Placental epithelial cell (primary cell): Measurements from ENCODE around the gene SLC22A16. TPM values are rescaled to one million over a fixed set of nuclear protein-coding genes. Genes with fewer than 3 reads are reported as not detected.

Experiments used
- total RNA-seq: library from RNA; depleted of rRNA; stranded (reverse); fragments of >200 nt; gene quantifications from 2 replicates; pipeline ENCODE4 v1.2.3, GENCODE V29; 2012

Gene SLC22A16
- not detected in 2 replicates for total RNA-seq

GRCh38 chr6:110476046-110476849 lies at the start of gene SLC22A16:
Gene SLC22A16, minus strand, starts transcription at chr6:110476613. Its CDS starts 39 bp downstream, at chr6:110476574.

GRCh38 chr6:110415086-110415916 lies 61.1 kb downstream of the SLC22A16 start, which contains the start of gene DDO:
Gene DDO, minus strand, starts transcription at chr6:110415575. Its CDS starts 2,113 bp downstream, at chr6:110413462.

Other genes with a start within 250 kb of the SLC22A16 start
- not detected in 2 replicates for gene METTL24, start 118.3 kb downstream of the SLC22A16 start, total RNA-seq
- gene DDO, start 61.0 kb downstream of the SLC22A16 start, total RNA-seq, result not detected in 2 replicates